ENCODE results near the gene NSF. TPM values are rescaled to one million over a fixed set of nuclear protein-coding genes. Genes with fewer than 3 reads are reported as not detected.
"Not testable (repeated sequence)": the region's sequence is repeated elsewhere in the genome, so short reads cannot be mapped to it uniquely, and the experiment has no call there.

Gene NSF
- total RNA-seq, 1 donor from 2014 or later: 21.4 TPM

DNA sequence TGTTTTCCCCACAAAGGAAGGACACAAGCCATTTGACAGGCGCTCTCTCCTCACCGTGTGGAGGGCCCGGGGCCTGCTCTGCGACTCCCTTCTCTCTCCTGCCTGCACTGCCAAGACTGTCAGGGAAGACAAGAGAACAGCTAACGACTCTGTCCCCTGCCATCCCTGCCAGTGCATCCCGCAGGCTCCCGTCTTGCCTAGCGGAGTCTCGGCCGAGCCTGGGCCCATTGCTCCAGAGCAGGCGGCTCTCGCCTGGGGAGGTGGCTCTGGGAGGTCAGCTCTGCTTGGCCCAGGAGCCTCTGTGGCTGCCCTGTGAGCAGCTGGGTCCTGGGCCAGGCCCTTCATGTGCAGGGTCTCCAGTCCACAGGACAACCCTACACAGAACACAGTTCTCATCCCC is 175.0 kb downstream of the NSF start:
- H3K9me3 ChIP-seq (ENCODE audit: control insufficient read depth in 3 of 3, low read length in 3 of 3): no peaks in the 10 kb centered on the region
- no peak overlapping the region for H3K9ac ChIP-seq (ENCODE audit: low read depth in 1 of 3, low read length in 3 of 3)
- no peaks in the 10 kb centered on the region for H3K36me3 ChIP-seq (ENCODE audit: control insufficient read depth in 3 of 3, insufficient read depth in 3 of 3, low read length in 3 of 3)
- no peak overlapping the region for H3K27ac ChIP-seq (ENCODE audit: low read depth, low read length)
- peaks cover 8 to 22% (median 16%) of the 10 kb centered on the region in 3 donors for H3K4me1 ChIP-seq (ENCODE audit: control insufficient read depth in 3 of 3, insufficient read depth in 3 of 3, low read length in 3 of 3)
- no peak overlapping the region for H3K4me3 ChIP-seq (ENCODE audit: low read length in 3 of 3)
- H3K27me3 ChIP-seq (ENCODE audit: control insufficient read depth in 3 of 3, insufficient read depth in 3 of 3, low read length in 3 of 3): peaks cover 9 to 28% (median 24%) of the 10 kb centered on the region in 3 donors

GRCh38 chr17:46766493-46767491 is 176.3 kb downstream of the NSF start:
- peaks cover 9 to 32% (median 30%) of the 10 kb centered on the region in 3 donors for H3K27me3 ChIP-seq (ENCODE audit: control insufficient read depth in 3 of 3, insufficient read depth in 3 of 3, low read length in 3 of 3)

GRCh38 chr17:46768540-46768870 is 178.0 kb downstream of the NSF start:
- Histone ChIP-seq H3K27ac (ENCODE audit: low read depth, low read length) (no peak overlapping the region), H3K9me3 (ENCODE audit: control insufficient read depth in 3 of 3, low read length in 3 of 3) (no peaks in the 10 kb centered on the region), H3K27me3 (ENCODE audit: control insufficient read depth in 3 of 3, insufficient read depth in 3 of 3, low read length in 3 of 3) (peaks cover 12 to 46% (median 45%) of the 10 kb centered on the region in 3 donors), H3K4me1 (ENCODE audit: control insufficient read depth in 3 of 3, insufficient read depth in 3 of 3, low read length in 3 of 3) (peaks cover 13 to 26% (median 22%) of the 10 kb centered on the region in 3 donors), H3K9ac (ENCODE audit: low read depth in 1 of 3, low read length in 3 of 3) (no peak overlapping the region), H3K4me3 (ENCODE audit: low read length in 3 of 3) (no peak overlapping the region), H3K36me3 (ENCODE audit: control insufficient read depth in 3 of 3, insufficient read depth in 3 of 3, low read length in 3 of 3) (no peaks in the 10 kb centered on the region)

More at GRCh38 chr17:46766493-46767491, 176.3 kb downstream of the NSF start:
- Histone ChIP-seq H3K4me1 (ENCODE audit: control insufficient read depth in 3 of 3, insufficient read depth in 3 of 3, low read length in 3 of 3) (peaks cover 8 to 22% (median 16%) of the 10 kb centered on the region in 3 donors), H3K4me3 (ENCODE audit: low read length in 3 of 3) (no peak overlapping the region), H3K9ac (ENCODE audit: low read depth in 1 of 3, low read length in 3 of 3) (no peak overlapping the region), H3K27ac (ENCODE audit: low read depth, low read length) (no peak overlapping the region), H3K9me3 (ENCODE audit: control insufficient read depth in 3 of 3, low read length in 3 of 3) (no peaks in the 10 kb centered on the region), H3K36me3 (ENCODE audit: control insufficient read depth in 3 of 3, insufficient read depth in 3 of 3, low read length in 3 of 3) (no peaks in the 10 kb centered on the region)

DNA sequence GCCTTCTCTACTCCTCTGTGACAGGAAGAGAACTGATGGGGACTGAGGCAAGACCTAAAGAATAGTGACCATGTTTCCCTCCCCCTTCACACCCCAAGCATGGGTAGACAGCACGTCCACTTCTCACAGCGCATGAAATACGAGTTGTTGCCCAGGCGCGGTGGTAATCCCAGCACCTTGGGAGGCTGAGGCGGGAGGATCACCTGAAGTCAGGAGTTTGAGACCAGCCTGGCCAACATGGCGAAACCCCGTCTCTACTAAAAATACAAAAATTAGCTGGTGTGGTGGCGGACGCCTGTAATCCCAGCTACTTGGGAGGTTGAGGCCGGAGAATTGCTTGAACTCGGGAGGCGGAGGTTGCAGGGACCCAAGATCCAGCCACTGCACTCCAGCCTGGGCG is 178.4 kb downstream of the NSF start:
- peaks cover 13 to 26% (median 22%) of the 10 kb centered on the region in 3 donors for H3K4me1 ChIP-seq (ENCODE audit: control insufficient read depth in 3 of 3, insufficient read depth in 3 of 3, low read length in 3 of 3)
- not testable (repeated sequence) for H3K4me3 ChIP-seq (ENCODE audit: low read length in 3 of 3); H3K9me3 ChIP-seq (ENCODE audit: control insufficient read depth in 3 of 3, low read length in 3 of 3); H3K9ac ChIP-seq (ENCODE audit: low read depth in 1 of 3, low read length in 3 of 3); H3K36me3 ChIP-seq (ENCODE audit: control insufficient read depth in 3 of 3, insufficient read depth in 3 of 3, low read length in 3 of 3); H3K27ac ChIP-seq (ENCODE audit: low read depth, low read length)
- peaks cover 12 to 49% (median 46%) of the 10 kb centered on the region in 3 donors for H3K27me3 ChIP-seq (ENCODE audit: control insufficient read depth in 3 of 3, insufficient read depth in 3 of 3, low read length in 3 of 3)

DNA sequence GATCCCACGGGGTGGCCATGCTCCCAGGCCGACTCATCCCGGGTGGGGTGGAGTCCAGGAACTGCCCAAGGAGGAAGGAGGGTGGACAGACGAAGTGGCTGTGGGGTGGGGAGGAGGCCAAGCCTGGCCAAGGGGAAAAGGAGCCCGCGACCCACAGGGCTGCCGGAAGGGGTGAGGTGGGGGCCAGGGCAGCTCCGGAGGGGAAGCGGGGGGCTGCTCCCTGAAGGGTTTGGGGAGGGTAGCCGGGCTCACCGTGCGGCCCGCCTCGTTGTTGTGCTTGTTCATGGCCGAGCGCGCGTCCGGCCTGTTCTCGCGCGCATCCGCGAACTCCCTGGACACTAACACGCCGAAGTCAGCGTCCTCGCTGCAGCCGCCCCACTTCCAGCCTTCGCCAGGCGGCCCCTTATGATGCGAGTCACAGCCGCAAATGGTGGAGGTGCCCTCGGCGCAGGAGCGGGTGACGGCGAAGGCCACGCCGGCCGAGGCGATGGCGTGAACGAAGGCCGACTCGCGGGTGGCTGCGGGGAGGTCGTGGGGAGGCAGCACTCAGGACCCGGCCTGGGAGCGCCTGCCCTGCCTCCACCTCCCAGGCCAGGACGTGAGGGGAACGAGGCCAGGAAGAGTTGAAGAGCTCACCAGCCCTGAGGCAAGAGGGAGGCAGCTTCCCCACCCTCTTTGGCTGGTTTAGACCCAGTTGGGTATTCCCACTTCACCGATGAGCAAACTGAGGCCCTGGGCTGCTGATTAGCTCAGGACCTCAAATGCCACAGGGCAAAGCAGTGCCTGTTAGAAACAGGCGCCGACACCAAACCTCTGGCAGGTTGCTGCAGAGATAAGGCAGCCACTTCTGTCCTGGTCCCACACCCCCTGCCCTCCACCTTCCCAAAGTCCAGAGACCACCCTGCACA is 179.3 kb downstream of the NSF start:
- peaks cover 11 to 26% (median 22%) of the 10 kb centered on the region in 3 donors for H3K4me1 ChIP-seq (ENCODE audit: control insufficient read depth in 3 of 3, insufficient read depth in 3 of 3, low read length in 3 of 3)
- H3K9ac ChIP-seq (ENCODE audit: low read depth in 1 of 3, low read length in 3 of 3): peak overlapping the region in 1 of 3 donors; percentile 69
- H3K9me3 ChIP-seq (ENCODE audit: control insufficient read depth in 3 of 3, low read length in 3 of 3): no peaks in the 10 kb centered on the region
- no peak overlapping the region for H3K27ac ChIP-seq (ENCODE audit: low read depth, low read length)
- no peaks in the 10 kb centered on the region for H3K36me3 ChIP-seq (ENCODE audit: control insufficient read depth in 3 of 3, insufficient read depth in 3 of 3, low read length in 3 of 3)
- H3K4me3 ChIP-seq (ENCODE audit: low read length in 3 of 3): peak overlapping the region; percentile 48 to 60 (median 51)
- peaks cover 12 to 56% (median 46%) of the 10 kb centered on the region in 3 donors for H3K27me3 ChIP-seq (ENCODE audit: control insufficient read depth in 3 of 3, insufficient read depth in 3 of 3, low read length in 3 of 3)

GRCh38 chr17:46770439-46770817 is 180.0 kb downstream of the NSF start:
- no peak overlapping the region for H3K9ac ChIP-seq (ENCODE audit: low read depth in 1 of 3, low read length in 3 of 3)
- H3K4me1 ChIP-seq (ENCODE audit: control insufficient read depth in 3 of 3, insufficient read depth in 3 of 3, low read length in 3 of 3): peaks cover 6 to 20% (median 17%) of the 10 kb centered on the region in 3 donors
- peaks cover 12 to 58% (median 46%) of the 10 kb centered on the region in 3 donors for H3K27me3 ChIP-seq (ENCODE audit: control insufficient read depth in 3 of 3, insufficient read depth in 3 of 3, low read length in 3 of 3)
- no peaks in the 10 kb centered on the region for H3K36me3 ChIP-seq (ENCODE audit: control insufficient read depth in 3 of 3, insufficient read depth in 3 of 3, low read length in 3 of 3)
- no peaks in the 10 kb centered on the region for H3K9me3 ChIP-seq (ENCODE audit: control insufficient read depth in 3 of 3, low read length in 3 of 3)
- no peak overlapping the region for H3K27ac ChIP-seq (ENCODE audit: low read depth, low read length)
- H3K4me3 ChIP-seq (ENCODE audit: low read length in 3 of 3): no peak overlapping the region

GRCh38 chr17:46770818-46771560 is 180.5 kb downstream of the NSF start:
- no peak overlapping the region for H3K27ac ChIP-seq (ENCODE audit: low read depth, low read length)
- H3K27me3 ChIP-seq (ENCODE audit: control insufficient read depth in 3 of 3, insufficient read depth in 3 of 3, low read length in 3 of 3): peaks cover 13 to 60% (median 48%) of the 10 kb centered on the region in 3 donors
- peak overlapping the region in 2 of 3 donors; percentile 41 to 43 for H3K4me3 ChIP-seq (ENCODE audit: low read length in 3 of 3)
- no peak overlapping the region for H3K9ac ChIP-seq (ENCODE audit: low read depth in 1 of 3, low read length in 3 of 3)
- H3K36me3 ChIP-seq (ENCODE audit: control insufficient read depth in 3 of 3, insufficient read depth in 3 of 3, low read length in 3 of 3): no peaks in the 10 kb centered on the region
- peaks cover 5 to 16% (median 15%) of the 10 kb centered on the region in 3 donors for H3K4me1 ChIP-seq (ENCODE audit: control insufficient read depth in 3 of 3, insufficient read depth in 3 of 3, low read length in 3 of 3)
- H3K9me3 ChIP-seq (ENCODE audit: control insufficient read depth in 3 of 3, low read length in 3 of 3): no peaks in the 10 kb centered on the region

DNA sequence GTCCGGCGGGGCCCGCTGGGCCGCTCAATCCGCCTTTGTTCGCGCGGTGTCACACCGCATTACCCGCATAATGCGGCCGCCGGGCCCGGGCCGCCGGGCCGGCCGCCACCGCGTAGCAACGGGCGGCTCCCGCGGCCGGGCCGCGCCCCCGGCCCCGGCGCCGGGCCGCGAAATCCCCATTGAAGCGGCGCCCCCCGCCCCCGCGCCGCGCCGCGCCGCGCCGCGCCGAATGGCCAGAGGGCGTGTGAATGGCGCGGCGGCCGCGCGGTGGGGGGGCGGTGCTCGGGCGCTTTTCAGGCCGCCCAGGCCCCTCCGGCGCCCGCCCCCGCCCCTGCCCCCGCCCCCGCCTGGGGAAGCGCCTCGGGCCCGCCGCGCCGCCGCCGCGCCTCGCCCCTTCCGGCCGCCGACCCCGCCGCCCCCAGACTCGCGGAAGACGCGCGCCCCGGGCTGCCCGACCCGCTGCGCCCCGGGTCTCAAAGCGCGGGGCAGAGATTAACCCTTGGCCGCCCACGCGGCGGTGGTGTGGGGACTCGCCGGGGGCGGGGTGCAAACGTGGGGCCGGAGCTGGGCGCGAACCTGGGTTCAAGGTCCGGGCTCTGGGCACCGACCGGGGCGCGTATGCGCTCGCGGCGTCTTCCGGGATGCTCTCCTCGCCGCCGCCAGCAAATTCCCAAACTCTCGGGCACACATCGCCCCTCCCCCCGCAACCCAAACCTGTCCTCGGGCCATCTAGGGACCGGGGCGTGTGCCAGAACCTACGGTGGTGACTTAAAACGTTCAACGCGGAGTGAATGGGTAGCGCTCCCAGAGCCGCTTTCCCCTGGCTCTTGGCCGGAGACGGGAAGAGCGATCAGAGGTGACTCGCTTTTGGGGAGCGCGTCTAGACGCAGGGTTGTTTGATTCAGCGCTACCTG is 181.3 kb downstream of the NSF start:
- H3K9me3 ChIP-seq (ENCODE audit: control insufficient read depth in 3 of 3, low read length in 3 of 3): no peaks in the 10 kb centered on the region
- no peaks in the 10 kb centered on the region for H3K36me3 ChIP-seq (ENCODE audit: control insufficient read depth in 3 of 3, insufficient read depth in 3 of 3, low read length in 3 of 3)
- H3K27ac ChIP-seq (ENCODE audit: low read depth, low read length): no peak overlapping the region
- H3K9ac ChIP-seq (ENCODE audit: low read depth in 1 of 3, low read length in 3 of 3): peak overlapping the region in 1 of 3 donors; percentile 40
- H3K4me3 ChIP-seq (ENCODE audit: low read length in 3 of 3): peak overlapping the region; percentile 43 to 56 (median 43)
- peaks cover 20 to 68% (median 51%) of the 10 kb centered on the region in 3 donors for H3K27me3 ChIP-seq (ENCODE audit: control insufficient read depth in 3 of 3, insufficient read depth in 3 of 3, low read length in 3 of 3)
- peaks cover 5 to 16% (median 15%) of the 10 kb centered on the region in 3 donors for H3K4me1 ChIP-seq (ENCODE audit: control insufficient read depth in 3 of 3, insufficient read depth in 3 of 3, low read length in 3 of 3)

Measured in skeletal muscle tissue (tissue), 4 donors.